AG10803 (cell line): ENCODE results near the gene R3HDM1.
"Not testable (repeated sequence)": the region's sequence is repeated elsewhere in the genome, so short reads cannot be mapped to it uniquely, and the experiment has no call there.

Source experiments
- DNase-seq: peaks from one replicate; pipeline ENCODE4 v3.0.0; 2010; ENCODE audit warnings: low read depth
- H3K4me3 ChIP-seq: 2 replicates; pipeline ENCODE4 v1.5.1; 2011; ENCODE audit warnings: mild to moderate bottlenecking, low read length, control low read depth
- CTCF ChIP-seq: conservative IDR thresholded peaks from 2 replicates; pipeline ENCODE4 v1.5.1; 2011; ENCODE audit warnings: mild to moderate bottlenecking, low read length, control low read depth, inconsistent platforms

Gene R3HDM1

DNA sequence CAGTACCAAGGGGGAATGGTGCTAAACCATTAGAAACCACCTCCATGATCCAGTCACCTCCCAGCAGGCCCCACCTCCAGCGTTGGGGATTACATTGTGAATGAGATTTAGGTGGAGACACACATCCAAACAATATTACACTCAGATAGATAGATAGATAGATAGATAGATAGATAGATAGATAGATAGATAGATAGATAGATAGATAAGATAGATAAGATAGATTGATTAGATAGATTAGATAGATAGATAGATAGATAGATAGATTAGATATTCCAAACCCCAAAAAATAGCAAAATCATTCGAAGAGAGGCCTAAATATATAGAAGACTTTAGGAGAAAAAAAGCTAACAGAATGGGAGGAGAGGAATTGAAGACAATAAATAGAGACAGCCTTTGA is 167.6 kb downstream of the R3HDM1 start:
- no peak overlapping the region for H3K4me3 ChIP-seq
- no peak for TF ChIP-seq CTCF
- DNase-seq: no peak

DNA sequence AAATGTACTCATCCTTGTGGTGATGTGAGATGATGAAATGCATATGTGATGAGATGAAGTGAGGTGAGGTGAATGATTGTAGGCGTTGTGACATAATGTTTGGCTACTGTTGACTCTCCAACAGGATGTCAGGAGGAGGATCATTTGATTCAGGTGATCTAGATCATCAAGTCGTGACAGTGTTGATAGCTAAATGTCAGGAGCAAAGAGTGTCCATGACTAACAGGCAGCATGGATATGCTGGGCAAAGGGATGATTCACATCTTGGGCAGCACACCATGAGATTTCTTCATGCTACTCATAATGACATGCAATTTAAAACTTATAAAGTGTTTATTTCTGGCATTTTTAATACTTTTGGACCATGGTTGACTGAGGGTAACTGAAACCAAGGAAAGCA is 170.2 kb downstream of the R3HDM1 start:
- peak; percentile 54 for DNase-seq
- H3K4me3 ChIP-seq: no peak overlapping the region
- no peak for TF ChIP-seq CTCF

- DNase-seq: no peak
- TF ChIP-seq CTCF: no peak
- H3K4me3 ChIP-seq: no peak overlapping the region
Measured at GRCh38 chr2:135703300-135703699, 172.0 kb downstream of the R3HDM1 start.

- DNase-seq, H3K4me3 ChIP-seq: not testable (repeated sequence)
Measured at GRCh38 chr2:135704075-135704474, 172.8 kb downstream of the R3HDM1 start.

- TF ChIP-seq CTCF: no peak
- H3K4me3 ChIP-seq: no peak overlapping the region
- no peak for DNase-seq
Measured at GRCh38 chr2:135708159-135708558, 176.9 kb downstream of the R3HDM1 start.

GRCh38 chr2:135709992-135710391 is 178.7 kb downstream of the R3HDM1 start:
- peak; percentile 98 for TF ChIP-seq CTCF
- peak; percentile 25 for DNase-seq
- H3K4me3 ChIP-seq: no peak overlapping the region

GRCh38 chr2:135715086-135715485 is 183.8 kb downstream of the R3HDM1 start:
- H3K4me3 ChIP-seq, DNase-seq: not testable (repeated sequence)

GRCh38 chr2:135728064-135728743 is 196.9 kb downstream of the R3HDM1 start:
- H3K4me3 ChIP-seq: no peak overlapping the region
- no peak for TF ChIP-seq CTCF
- no peak for DNase-seq
